IMR-90 (cell line): Measurements from ENCODE around the gene C10orf90. TPM values are rescaled to one million over a fixed set of nuclear protein-coding genes. Genes with fewer than 3 reads are reported as not detected.

Experiments
- ATAC-seq: fragments of 200-7000 bp; cut with Tn5 transposase; 2 replicates; pipeline ENCODE4 v1.9.1; 2020; ENCODE audit warnings: low read depth, mild to moderate bottlenecking, moderate library complexity
- BruUV-seq: library from RNA; stranded (reverse); fragments of 400-500 nt; replicated peaks from 2 replicates; lab custom pipeline; 2021; lab: Mats Ljungman, UMichigan
- CTCF ChIA-PET: fragments of 300-600 bp; formaldehyde crosslinking; extraction: SDS; loops from one replicate; lab custom pipeline; 2021; ENCODE audit warnings: antibody characterized with exemption; lab: Yijun Ruan, JAX
- POLR2A ChIA-PET: fragments of 300-600 bp; sonication (Branson Sonifier 250); formaldehyde crosslinking; loops from one replicate; lab custom pipeline; 2022; ENCODE audit warnings: antibody characterized with exemption; ENCODE audit not compliant: unreplicated experiment; lab: Charles Lee
- DNase-seq: peaks from one replicate; pipeline ENCODE4 v3.0.0; 2013
- H2AFZ ChIP-seq: replicated peaks from 2 replicates; pipeline ENCODE3; 2013; ENCODE audit warnings: low read length, mild to moderate bottlenecking; ENCODE audit not compliant: poor library complexity
- H2AK5ac ChIP-seq: 2 replicates; pipeline ENCODE4 v1.6.1; 2013; ENCODE audit warnings: low read depth, low read length, inconsistent platforms
- H2AK9ac ChIP-seq: replicated peaks from 2 replicates; pipeline ENCODE3; 2013; ENCODE audit warnings: mild to moderate bottlenecking, low read depth, low read length, moderate library complexity; ENCODE audit not compliant: poor library complexity
- H2BK120ac ChIP-seq: 2 replicates; pipeline ENCODE4 v1.6.1; 2013; ENCODE audit warnings: low read depth, low read length, inconsistent platforms
- H2BK15ac ChIP-seq: 3 replicates; pipeline ENCODE4 v1.6.1; 2013; ENCODE audit warnings: low read depth, low read length, inconsistent platforms
- H2BK20ac ChIP-seq: 2 replicates; pipeline ENCODE4 v1.6.1; 2013; ENCODE audit warnings: low read depth, mild to moderate bottlenecking, inconsistent platforms, low read length, moderate library complexity
- H2BK5ac ChIP-seq: 2 replicates; pipeline ENCODE4 v1.6.1; 2013; ENCODE audit warnings: mild to moderate bottlenecking, low read depth, low read length, inconsistent platforms; ENCODE audit not compliant: poor library complexity, severe bottlenecking
- H3K14ac ChIP-seq: replicated peaks from 2 replicates; pipeline ENCODE4 v1.6.1; 2013; ENCODE audit warnings: low read depth, low read length, inconsistent platforms
- H3K18ac ChIP-seq: 2 replicates; pipeline ENCODE4 v1.6.1; 2013; ENCODE audit warnings: low read depth, low read length, control low read depth
- H3K23ac ChIP-seq: 2 replicates; pipeline ENCODE4 v1.6.1; 2013; ENCODE audit warnings: low read depth, low read length, inconsistent platforms
- H3K27ac ChIP-seq: 2 replicates; pipeline ENCODE4 v1.5.1; 2013; ENCODE audit warnings: mild to moderate bottlenecking, control low read depth, low read length; ENCODE audit not compliant: insufficient read depth
- H3K27me3 ChIP-seq: 2 replicates; pipeline ENCODE4 v1.6.1; 2013; ENCODE audit warnings: low read length; ENCODE audit not compliant: control insufficient read depth, insufficient read depth
- H3K36me3 ChIP-seq: 2 replicates; pipeline ENCODE4 v1.6.1; 2013; ENCODE audit warnings: low read length, mixed read lengths; ENCODE audit not compliant: control insufficient read depth, insufficient read depth
- H3K4ac ChIP-seq: 2 replicates; pipeline ENCODE4 v1.6.1; 2013; ENCODE audit warnings: low read depth, low read length, inconsistent platforms
- H3K4me1 ChIP-seq: 2 replicates; pipeline ENCODE4 v1.6.1; 2013; ENCODE audit warnings: low read length, mixed read lengths; ENCODE audit not compliant: control insufficient read depth, insufficient read depth
- H3K4me2 ChIP-seq: 2 replicates; pipeline ENCODE4 v1.6.1; 2013; ENCODE audit warnings: low read depth, mild to moderate bottlenecking, control low read depth, low read length, moderate library complexity
- H3K4me3 ChIP-seq: 2 replicates; pipeline ENCODE4 v1.5.1; 2013; ENCODE audit warnings: low read depth, mild to moderate bottlenecking, control low read depth, low read length, moderate library complexity; ENCODE audit not compliant: insufficient read depth
- H3K56ac ChIP-seq: 2 replicates; pipeline ENCODE4 v1.6.1; 2013; ENCODE audit warnings: low read length, inconsistent platforms; ENCODE audit not compliant: insufficient read depth; ENCODE audit errors: extremely low read depth
- H3K79me1 ChIP-seq, 2 experiments: 2 replicates each; pipeline ENCODE4 v1.6.1; 2013; ENCODE audit warnings: low read length in 2 of 2, inconsistent platforms in 1 of 2, low read depth in 1 of 2
- H3K9ac ChIP-seq: 2 replicates; pipeline ENCODE4 v1.6.1; 2013; ENCODE audit warnings: low read depth, low read length, control low read depth
- H3K9me1 ChIP-seq: 2 replicates; pipeline ENCODE4 v1.6.1; 2013; ENCODE audit warnings: low read length, inconsistent platforms; ENCODE audit not compliant: insufficient read depth
- H3K9me3 ChIP-seq: 2 replicates; pipeline ENCODE4 v1.6.1; 2013; ENCODE audit warnings: low read length; ENCODE audit not compliant: control insufficient read depth, insufficient read depth
- H4K20me1 ChIP-seq: 2 replicates; pipeline ENCODE4 v1.6.1; 2013; ENCODE audit warnings: low read length, inconsistent platforms; ENCODE audit not compliant: insufficient read depth
- H4K5ac ChIP-seq: 2 replicates; pipeline ENCODE4 v1.6.1; 2013; ENCODE audit warnings: mild to moderate bottlenecking, low read depth, low read length, control low read depth
- H4K8ac ChIP-seq, 2 experiments: 2 replicates each; pipeline ENCODE4 v1.6.1; 2013; ENCODE audit warnings: low read depth in 2 of 2, low read length in 2 of 2, control low read depth in 1 of 2, inconsistent platforms in 1 of 2
- H4K91ac ChIP-seq: 2 replicates; pipeline ENCODE4 v1.6.1; 2013; ENCODE audit warnings: low read depth, low read length, inconsistent platforms; ENCODE audit not compliant: insufficient read depth
- BHLHE40 ChIP-seq: fragments of 150-350 bp; IDR thresholded peaks from 2 replicates; pipeline ENCODE4 v1.6.1; 2016; ENCODE audit warnings: mild to moderate bottlenecking, low read depth, low read length
- CEBPB ChIP-seq: IDR thresholded peaks from 2 replicates; pipeline ENCODE4 v1.6.1; 2012; ENCODE audit warnings: low read depth, low read length, improper control_type of control experiment
- CHD1 ChIP-seq: IDR thresholded peaks from 2 replicates; pipeline ENCODE4 v1.6.1; 2012; ENCODE audit warnings: low read depth, low read length, improper control_type of control experiment
- FOS ChIP-seq: fragments of 150-350 bp; IDR thresholded peaks from 2 replicates; pipeline ENCODE4 v1.6.1; 2016; ENCODE audit warnings: low read depth, low read length
- MAFK ChIP-seq: IDR thresholded peaks from 2 replicates; pipeline ENCODE4 v1.6.1; 2012; ENCODE audit warnings: low read depth, low read length, improper control_type of control experiment
- MAZ ChIP-seq: IDR thresholded peaks from 2 replicates; pipeline ENCODE4 v1.6.1; 2012; ENCODE audit warnings: low read depth, mild to moderate bottlenecking, low read length, improper control_type of control experiment, moderate library complexity, borderline replicate concordance
- NFE2L2 ChIP-seq: fragments of 150-350 bp; IDR thresholded peaks from 2 replicates; pipeline ENCODE4 v1.6.1; 2016; ENCODE audit warnings: low read depth, mild to moderate bottlenecking, low read length
- RAD21 ChIP-seq: IDR thresholded peaks from 2 replicates; pipeline ENCODE4 v1.6.1; 2012; ENCODE audit warnings: low read length, improper control_type of control experiment
- RCOR1 ChIP-seq: IDR thresholded peaks from 2 replicates; pipeline ENCODE4 v1.6.1; 2012; ENCODE audit warnings: mild to moderate bottlenecking, low read length, improper control_type of control experiment; ENCODE audit not compliant: insufficient replicate concordance
- RFX5 ChIP-seq: IDR thresholded peaks from 2 replicates; pipeline ENCODE4 v1.8.0; 2012; ENCODE audit warnings: low read depth, mild to moderate bottlenecking, low read length, moderate library complexity
- SMC3 ChIP-seq: fragments of 150-350 bp; IDR thresholded peaks from 2 replicates; pipeline ENCODE4 v1.6.1; 2016; ENCODE audit warnings: low read depth, mild to moderate bottlenecking, antibody characterized with exemption, low read length, moderate library complexity
- USF2 ChIP-seq: fragments of 150-350 bp; IDR thresholded peaks from 2 replicates; pipeline ENCODE4 v1.6.1; 2017; ENCODE audit warnings: mild to moderate bottlenecking, antibody characterized with exemption, low read length, low read depth
- whole genome bisulfite sequencing, 2 experiments: methylation state at CpG; one replicate each; pipeline versions ENCODE4 v1.1.5 to v1.1.7; 2013; ENCODE audit warnings: missing lambda C conversion rate in 2 of 2; ENCODE audit not compliant: insufficient read length in 1 of 2; ENCODE audit errors: extremely low coverage in 2 of 2; 5-methylcytosine and 5-hydroxymethylcytosine counted together
- dilution Hi-C: fragments of 300-500 bp; cut with HindIII; formaldehyde crosslinking; loops from one replicate; pipeline ENCODE4 v1.14.3; 2018; ENCODE audit warnings: low sequenced_read_pairs; ENCODE audit not compliant: unreplicated experiment
- in situ Hi-C: fragments of 300-500 bp; cut with MboI; formaldehyde crosslinking; loops from 3 replicates; pipeline ENCODE4 v1.14.3; 2019; ENCODE audit warnings: low sequenced_read_pairs, inconsistent platforms, mixed read lengths
- intact Hi-C: fragments of 100-400 bp; cut with micrococcal nuclease; formaldehyde crosslinking; loops from 2 replicates; pipeline ENCODE4 v1.10.0; 2022
- polyA plus RNA-seq, 3 experiments: library from polyadenylated mRNA; depleted of rRNA; stranded (reverse); fragments of >200 nt; gene quantifications; 2 replicates each; pipeline ENCODE4 v1.2.3, GENCODE V29; 2012; ENCODE audit warnings: low replicate concordance in 1 of 3
- total RNA-seq: library from RNA; depleted of rRNA; stranded (reverse); fragments of >200 nt; gene quantifications from 2 replicates; pipeline ENCODE4 v1.2.3, GENCODE V29; 2012
- TF ChIP-seq, protein P1 (sequence below): conservative IDR thresholded peaks from 2 replicates; pipeline ENCODE4 v1.5.1; 2012; ENCODE audit warnings: mild to moderate bottlenecking, low read depth, low read length, improper control_type of control experiment
- TF ChIP-seq, protein P2 (sequence below): fragments of 150-350 bp; IDR thresholded peaks from 2 replicates; pipeline ENCODE4 v1.6.1; 2016; ENCODE audit warnings: low read depth, mild to moderate bottlenecking, low read length, moderate library complexity, borderline replicate concordance

C10orf90 gene
- total and polyA plus RNA-seq, 2 of the 4 experiments (the other 2 are of a cell fraction), result 0.05 to 0.18 TPM

- Histone ChIP-seq H4K20me1 (no peaks in the 10 kb centered on the region), H3K4me3 (no peak overlapping the region), H3K4ac (no peak overlapping the region), H3K9me3 (no peaks in the 10 kb centered on the region), H2AFZ (no peak overlapping the region), H2BK15ac (no peak overlapping the region), H3K27ac (no peak overlapping the region), H2BK5ac (no peak overlapping the region), H4K91ac (no peak overlapping the region), H4K8ac (no peak overlapping the region), H3K9ac (no peak overlapping the region), H3K56ac (no peak overlapping the region), H3K23ac (no peak overlapping the region), H3K79me1 (no peaks in the 10 kb centered on the region), H2AK9ac (no peak overlapping the region), H2BK20ac (no peak overlapping the region), H2AK5ac (no peak overlapping the region), H3K9me1 (no peaks in the 10 kb centered on the region), H3K36me3 (no peaks in the 10 kb centered on the region), H3K4me1 (no peaks in the 10 kb centered on the region), H2BK120ac (no peak overlapping the region), H3K18ac (no peak overlapping the region), H3K4me2 (no peak overlapping the region), H3K14ac (no peak overlapping the region), H4K5ac (no peak overlapping the region), H3K27me3 (peaks cover 3% of the 10 kb centered on the region; the same call in 1 of the 2 replicates)
- ATAC-seq (no peak), DNase-seq (no peak)
- BruUV-seq, result no TSS peak
- in situ Hi-C loops (no loop called here), intact Hi-C loops (no loop called here), dilution Hi-C loops (no loop called here)
- TF ChIP-seq FOS (no peak), CEBPB (no peak), RAD21 (no peak), RFX5 (no peak), MAZ (no peak), RCOR1 (no peak), USF2 (no peak), NFE2L2 (no peak), CHD1 (no peak), BHLHE40 (no peak), MAFK (no peak), SMC3 (no peak)
- TF ChIP-seq, protein P1, sequence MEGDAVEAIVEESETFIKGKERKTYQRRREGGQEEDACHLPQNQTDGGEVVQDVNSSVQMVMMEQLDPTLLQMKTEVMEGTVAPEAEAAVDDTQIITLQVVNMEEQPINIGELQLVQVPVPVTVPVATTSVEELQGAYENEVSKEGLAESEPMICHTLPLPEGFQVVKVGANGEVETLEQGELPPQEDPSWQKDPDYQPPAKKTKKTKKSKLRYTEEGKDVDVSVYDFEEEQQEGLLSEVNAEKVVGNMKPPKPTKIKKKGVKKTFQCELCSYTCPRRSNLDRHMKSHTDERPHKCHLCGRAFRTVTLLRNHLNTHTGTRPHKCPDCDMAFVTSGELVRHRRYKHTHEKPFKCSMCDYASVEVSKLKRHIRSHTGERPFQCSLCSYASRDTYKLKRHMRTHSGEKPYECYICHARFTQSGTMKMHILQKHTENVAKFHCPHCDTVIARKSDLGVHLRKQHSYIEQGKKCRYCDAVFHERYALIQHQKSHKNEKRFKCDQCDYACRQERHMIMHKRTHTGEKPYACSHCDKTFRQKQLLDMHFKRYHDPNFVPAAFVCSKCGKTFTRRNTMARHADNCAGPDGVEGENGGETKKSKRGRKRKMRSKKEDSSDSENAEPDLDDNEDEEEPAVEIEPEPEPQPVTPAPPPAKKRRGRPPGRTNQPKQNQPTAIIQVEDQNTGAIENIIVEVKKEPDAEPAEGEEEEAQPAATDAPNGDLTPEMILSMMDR, result no peak
- TF ChIP-seq, protein P2, sequence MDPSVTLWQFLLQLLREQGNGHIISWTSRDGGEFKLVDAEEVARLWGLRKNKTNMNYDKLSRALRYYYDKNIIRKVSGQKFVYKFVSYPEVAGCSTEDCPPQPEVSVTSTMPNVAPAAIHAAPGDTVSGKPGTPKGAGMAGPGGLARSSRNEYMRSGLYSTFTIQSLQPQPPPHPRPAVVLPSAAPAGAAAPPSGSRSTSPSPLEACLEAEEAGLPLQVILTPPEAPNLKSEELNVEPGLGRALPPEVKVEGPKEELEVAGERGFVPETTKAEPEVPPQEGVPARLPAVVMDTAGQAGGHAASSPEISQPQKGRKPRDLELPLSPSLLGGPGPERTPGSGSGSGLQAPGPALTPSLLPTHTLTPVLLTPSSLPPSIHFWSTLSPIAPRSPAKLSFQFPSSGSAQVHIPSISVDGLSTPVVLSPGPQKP, result no peak
- WGBS, 2 experiments, result 83% methylated on average over 2 of the region's 5 CpGs; no CpG with 5 or more reads in 1 of the 2 experiments
- ChIA-PET POLR2A (no interaction called here), CTCF (no interaction called here)
Measured at GRCh38 chr10:126533644-126534043, 136.8 kb downstream of the C10orf90 start.
